Activated naive CD8-positive, alpha-beta T cell (primary cell): Measurements from ENCODE around the gene DCAF5.
"Not testable (repeated sequence)": the region's sequence is repeated elsewhere in the genome, so short reads cannot be mapped to it uniquely, and the experiment has no call there.

Experiments
- H3K27ac Mint-ChIP-seq: one replicate; pipeline ENCODE4 v1.8.0; 2021; ENCODE audit warnings: mixed read lengths
- H3K27me3 Mint-ChIP-seq: one replicate; pipeline ENCODE4 v1.8.0; 2021; ENCODE audit warnings: mixed read lengths
- H3K36me3 Mint-ChIP-seq: one replicate; pipeline ENCODE4 v1.8.0; 2021; ENCODE audit warnings: mixed read lengths
- H3K4me1 Mint-ChIP-seq: one replicate; pipeline ENCODE4 v1.8.0; 2021; ENCODE audit warnings: low read depth, mixed read lengths
- H3K4me3 Mint-ChIP-seq: one replicate; pipeline ENCODE4 v1.8.0; 2021; ENCODE audit warnings: mild to moderate bottlenecking, mixed read lengths
- H3K9me3 Mint-ChIP-seq: one replicate; pipeline ENCODE4 v1.8.0; 2021; ENCODE audit warnings: low read depth, mixed read lengths

The DCAF5 gene

GRCh38 chr14:69152902-69153151, at the start of gene DCAF5:
DCAF5 (minus strand) TSS chr14:69153119; CDS start chr14:69152978, 141 bp downstream.
- H3K27me3 Mint-ChIP-seq, result no peaks in the 10 kb centered on the region

GRCh38 chr14:69199786-69200185, 46.9 kb upstream of the DCAF5 start:
- peaks cover 2% of the 10 kb centered on the region for H3K36me3 Mint-ChIP-seq
- peaks cover 2% of the 10 kb centered on the region for H3K4me1 Mint-ChIP-seq

More at GRCh38 chr14:69152902-69153151, at the start of gene DCAF5:
- Mint-ChIP-seq H3K4me1 (peaks cover 36% of the 10 kb centered on the region), H3K9me3 (no peaks in the 10 kb centered on the region), H3K27ac (peak within 1 kb of the TSS; percentile 89), H3K4me3 (peak within 1 kb of the TSS; percentile 94), H3K36me3 (peaks cover 3% of the 10 kb centered on the region)

GRCh38 chr14:69193721-69194120, 40.8 kb upstream of the DCAF5 start:
- H3K4me1 Mint-ChIP-seq, result peaks cover 22% of the 10 kb centered on the region
- no peak overlapping the region for H3K27ac Mint-ChIP-seq
- H3K27me3 Mint-ChIP-seq, result no peaks in the 10 kb centered on the region
- peak overlapping the region; percentile 43 for H3K4me3 Mint-ChIP-seq
- H3K9me3 Mint-ChIP-seq, result no peaks in the 10 kb centered on the region
- peaks cover 2% of the 10 kb centered on the region for H3K36me3 Mint-ChIP-seq

More at GRCh38 chr14:69199786-69200185, 46.9 kb upstream of the DCAF5 start:
- H3K27me3 Mint-ChIP-seq, result no peaks in the 10 kb centered on the region
- no peak overlapping the region for H3K4me3 Mint-ChIP-seq
- H3K9me3 Mint-ChIP-seq, result no peaks in the 10 kb centered on the region
- no peak overlapping the region for H3K27ac Mint-ChIP-seq

- Mint-ChIP-seq H3K4me1 (peaks cover 22% of the 10 kb centered on the region), H3K36me3 (peaks cover 2% of the 10 kb centered on the region), H3K9me3 (no peaks in the 10 kb centered on the region), H3K4me3 (peak within 1 kb of the TSS; percentile 92), H3K27ac (peak within 1 kb of the TSS; percentile 89), H3K27me3 (no peaks in the 10 kb centered on the region)
These were observed 38.6 kb upstream of the DCAF5 start, which contains the start of gene EXD2 for GRCh38 chr14:69191340-69192111. EXD2 (plus strand) TSS chr14:69191498; CDS start chr14:69209471, 17,973 bp downstream.

- H3K27ac Mint-ChIP-seq, result peak overlapping the region; percentile 0
- no peaks in the 10 kb centered on the region for H3K36me3 Mint-ChIP-seq
- peaks cover 21% of the 10 kb centered on the region for H3K4me1 Mint-ChIP-seq
- H3K27me3 Mint-ChIP-seq, result no peaks in the 10 kb centered on the region
- peak overlapping the region; percentile 92 for H3K4me3 Mint-ChIP-seq
- no peaks in the 10 kb centered on the region for H3K9me3 Mint-ChIP-seq
These were observed 37.3 kb upstream of the DCAF5 start for GRCh38 chr14:69190191-69190590.

- Mint-ChIP-seq H3K4me1 (no peaks in the 10 kb centered on the region), H3K9me3 (no peaks in the 10 kb centered on the region), H3K27me3 (no peaks in the 10 kb centered on the region), H3K4me3 (no peak overlapping the region), H3K27ac (no peak overlapping the region), H3K36me3 (no peaks in the 10 kb centered on the region)
These were observed 30.8 kb upstream of the DCAF5 start for GRCh38 chr14:69183735-69184134.

GRCh38 chr14:69182580-69182979, 29.7 kb upstream of the DCAF5 start:
- not testable (repeated sequence) for H3K4me1 Mint-ChIP-seq, H3K9me3 Mint-ChIP-seq, H3K27me3 Mint-ChIP-seq, H3K4me3 Mint-ChIP-seq, H3K36me3 Mint-ChIP-seq, H3K27ac Mint-ChIP-seq

- Mint-ChIP-seq H3K27me3 (no peaks in the 10 kb centered on the region), H3K36me3 (no peaks in the 10 kb centered on the region), H3K4me3 (no peak overlapping the region), H3K27ac (no peak overlapping the region), H3K9me3 (no peaks in the 10 kb centered on the region), H3K4me1 (no peaks in the 10 kb centered on the region)
These were observed 28.6 kb upstream of the DCAF5 start for GRCh38 chr14:69181491-69181890.

GRCh38 chr14:69175130-69175529, 22.2 kb upstream of the DCAF5 start:
- Mint-ChIP-seq H3K4me1 (no peaks in the 10 kb centered on the region), H3K4me3 (no peak overlapping the region), H3K27me3 (no peaks in the 10 kb centered on the region), H3K9me3 (no peaks in the 10 kb centered on the region), H3K36me3 (no peaks in the 10 kb centered on the region), H3K27ac (no peak overlapping the region)

- Mint-ChIP-seq H3K27me3 (no peaks in the 10 kb centered on the region), H3K27ac (no peak overlapping the region), H3K36me3 (no peaks in the 10 kb centered on the region), H3K9me3 (no peaks in the 10 kb centered on the region), H3K4me1 (no peaks in the 10 kb centered on the region), H3K4me3 (no peak overlapping the region)
These were observed 18.6 kb upstream of the DCAF5 start for GRCh38 chr14:69171569-69171968.

GRCh38 chr14:69170839-69171238, 17.9 kb upstream of the DCAF5 start:
- no peak overlapping the region for H3K27ac Mint-ChIP-seq
- no peaks in the 10 kb centered on the region for H3K4me1 Mint-ChIP-seq
- H3K9me3 Mint-ChIP-seq, result no peaks in the 10 kb centered on the region
- H3K4me3 Mint-ChIP-seq, result no peak overlapping the region
- H3K27me3 Mint-ChIP-seq, result no peaks in the 10 kb centered on the region
- H3K36me3 Mint-ChIP-seq, result no peaks in the 10 kb centered on the region

GRCh38 chr14:69165787-69166186, 12.9 kb upstream of the DCAF5 start:
- not testable (repeated sequence) for H3K4me3 Mint-ChIP-seq, H3K27me3 Mint-ChIP-seq, H3K4me1 Mint-ChIP-seq, H3K9me3 Mint-ChIP-seq, H3K36me3 Mint-ChIP-seq, H3K27ac Mint-ChIP-seq

- Mint-ChIP-seq H3K27ac (no peak overlapping the region), H3K4me3 (no peak overlapping the region), H3K4me1 (no peaks in the 10 kb centered on the region), H3K36me3 (peaks cover 6% of the 10 kb centered on the region), H3K9me3 (peaks cover 9% of the 10 kb centered on the region), H3K27me3 (peaks cover 2% of the 10 kb centered on the region)
These were observed 8.7 kb upstream of the DCAF5 start for GRCh38 chr14:69161590-69161989.

GRCh38 chr14:69156224-69156623, 3.3 kb upstream of the DCAF5 start:
- no peak overlapping the region for H3K4me3 Mint-ChIP-seq
- H3K36me3 Mint-ChIP-seq, result no peaks in the 10 kb centered on the region
- H3K9me3 Mint-ChIP-seq, result no peaks in the 10 kb centered on the region
- no peak overlapping the region for H3K27ac Mint-ChIP-seq
- peaks cover 2% of the 10 kb centered on the region for H3K27me3 Mint-ChIP-seq
- H3K4me1 Mint-ChIP-seq, result peaks cover 4% of the 10 kb centered on the region

GRCh38 chr14:69154779-69155178, 1.9 kb upstream of the DCAF5 start:
- Mint-ChIP-seq H3K36me3 (no peaks in the 10 kb centered on the region), H3K27me3 (no peaks in the 10 kb centered on the region), H3K4me3 (no peak overlapping the region), H3K4me1 (peaks cover 19% of the 10 kb centered on the region), H3K27ac (no peak overlapping the region), H3K9me3 (no peaks in the 10 kb centered on the region)

GRCh38 chr14:69153873-69154270, 953 bp upstream of the DCAF5 start:
- Mint-ChIP-seq H3K9me3 (no peaks in the 10 kb centered on the region), H3K27me3 (no peaks in the 10 kb centered on the region), H3K4me1 (peaks cover 28% of the 10 kb centered on the region), H3K36me3 (peaks cover under 1% of the 10 kb centered on the region), H3K4me3 (peak overlapping the region; percentile 94), H3K27ac (peak overlapping the region; percentile 73)
